PFSK-1 (cell line): ENCODE measurements around the gene CTSO.

Source experiments
- FOXP2 ChIP-seq: optimal IDR thresholded peaks from 2 replicates; pipeline ENCODE3; 2011; ENCODE audit warnings: borderline replicate concordance, control low read depth, inconsistent platforms; ENCODE audit not compliant: insufficient read depth; ENCODE audit errors: extremely low read length, extremely low read depth
- POLR2AphosphoS5 ChIP-seq: IDR thresholded peaks from 2 replicates; pipeline ENCODE4 v1.6.1; 2012; ENCODE audit warnings: low read depth, mild to moderate bottlenecking, control low read depth, low read length, moderate library complexity
- SIN3A ChIP-seq: IDR thresholded peaks from 2 replicates; pipeline ENCODE4 v1.6.1; 2012; ENCODE audit warnings: mild to moderate bottlenecking, low read length, moderate library complexity, borderline replicate concordance; ENCODE audit not compliant: insufficient read depth
- TAF1 ChIP-seq: IDR thresholded peaks from 2 replicates; pipeline ENCODE4 v1.6.1; 2012; ENCODE audit warnings: low read length, control low read depth, borderline replicate concordance; ENCODE audit not compliant: insufficient read depth
- TF ChIP-seq, protein P1 (sequence below), 2 experiments: IDR thresholded peaks; 2 replicates each; pipeline versions ENCODE4 v1.6.1 to v1.8.0; 2011 to 2012; ENCODE audit warnings: low read depth in 2 of 2, low read length in 2 of 2, control low read depth in 1 of 2, inconsistent platforms in 1 of 2, mild to moderate bottlenecking in 1 of 2, moderate library complexity in 1 of 2; ENCODE audit not compliant: insufficient read depth in 1 of 2

CTSO gene

DNA sequence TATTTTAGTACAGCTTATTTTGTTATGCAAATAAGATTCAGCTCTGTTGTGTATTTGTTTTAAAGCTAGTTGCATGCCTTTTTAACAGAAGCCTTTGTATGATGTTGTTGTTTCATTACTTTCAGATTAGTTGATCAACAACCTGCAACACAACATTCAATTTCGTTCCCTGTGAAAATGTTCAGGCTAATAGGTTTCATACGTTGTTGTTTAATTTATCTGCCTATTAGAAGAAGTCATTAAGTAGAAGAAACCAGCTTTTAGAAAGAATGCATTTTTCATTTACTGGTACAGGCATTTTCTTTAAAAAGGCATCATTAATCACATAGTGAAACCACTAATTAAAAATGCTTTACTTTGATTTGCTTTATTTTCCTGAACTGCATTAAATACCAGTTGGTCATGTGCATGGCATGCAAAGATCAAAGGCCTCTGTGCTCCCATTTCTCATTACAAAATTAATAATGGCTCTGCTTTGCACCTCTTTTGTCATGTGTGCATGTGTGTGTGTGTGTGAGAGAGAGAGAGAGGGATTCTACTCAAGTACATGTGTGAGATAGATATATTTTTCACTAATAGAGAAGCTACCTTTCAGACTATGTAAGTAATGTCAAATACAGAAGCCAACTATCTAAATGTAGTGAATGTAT, 29.2 kb upstream of the CTSO start:
- TF ChIP-seq POLR2AphosphoS5 (no peak), TAF1 (no peak), SIN3A (no peak), FOXP2 (no peak)
- TF ChIP-seq, protein P1, sequence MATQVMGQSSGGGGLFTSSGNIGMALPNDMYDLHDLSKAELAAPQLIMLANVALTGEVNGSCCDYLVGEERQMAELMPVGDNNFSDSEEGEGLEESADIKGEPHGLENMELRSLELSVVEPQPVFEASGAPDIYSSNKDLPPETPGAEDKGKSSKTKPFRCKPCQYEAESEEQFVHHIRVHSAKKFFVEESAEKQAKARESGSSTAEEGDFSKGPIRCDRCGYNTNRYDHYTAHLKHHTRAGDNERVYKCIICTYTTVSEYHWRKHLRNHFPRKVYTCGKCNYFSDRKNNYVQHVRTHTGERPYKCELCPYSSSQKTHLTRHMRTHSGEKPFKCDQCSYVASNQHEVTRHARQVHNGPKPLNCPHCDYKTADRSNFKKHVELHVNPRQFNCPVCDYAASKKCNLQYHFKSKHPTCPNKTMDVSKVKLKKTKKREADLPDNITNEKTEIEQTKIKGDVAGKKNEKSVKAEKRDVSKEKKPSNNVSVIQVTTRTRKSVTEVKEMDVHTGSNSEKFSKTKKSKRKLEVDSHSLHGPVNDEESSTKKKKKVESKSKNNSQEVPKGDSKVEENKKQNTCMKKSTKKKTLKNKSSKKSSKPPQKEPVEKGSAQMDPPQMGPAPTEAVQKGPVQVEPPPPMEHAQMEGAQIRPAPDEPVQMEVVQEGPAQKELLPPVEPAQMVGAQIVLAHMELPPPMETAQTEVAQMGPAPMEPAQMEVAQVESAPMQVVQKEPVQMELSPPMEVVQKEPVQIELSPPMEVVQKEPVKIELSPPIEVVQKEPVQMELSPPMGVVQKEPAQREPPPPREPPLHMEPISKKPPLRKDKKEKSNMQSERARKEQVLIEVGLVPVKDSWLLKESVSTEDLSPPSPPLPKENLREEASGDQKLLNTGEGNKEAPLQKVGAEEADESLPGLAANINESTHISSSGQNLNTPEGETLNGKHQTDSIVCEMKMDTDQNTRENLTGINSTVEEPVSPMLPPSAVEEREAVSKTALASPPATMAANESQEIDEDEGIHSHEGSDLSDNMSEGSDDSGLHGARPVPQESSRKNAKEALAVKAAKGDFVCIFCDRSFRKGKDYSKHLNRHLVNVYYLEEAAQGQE (IDR thresholded peaks at IDR 0.05; ENCODE audit: insufficient read depth in 1 of 2, low read depth in 2 of 2, low read length in 2 of 2) = no peak

DNA sequence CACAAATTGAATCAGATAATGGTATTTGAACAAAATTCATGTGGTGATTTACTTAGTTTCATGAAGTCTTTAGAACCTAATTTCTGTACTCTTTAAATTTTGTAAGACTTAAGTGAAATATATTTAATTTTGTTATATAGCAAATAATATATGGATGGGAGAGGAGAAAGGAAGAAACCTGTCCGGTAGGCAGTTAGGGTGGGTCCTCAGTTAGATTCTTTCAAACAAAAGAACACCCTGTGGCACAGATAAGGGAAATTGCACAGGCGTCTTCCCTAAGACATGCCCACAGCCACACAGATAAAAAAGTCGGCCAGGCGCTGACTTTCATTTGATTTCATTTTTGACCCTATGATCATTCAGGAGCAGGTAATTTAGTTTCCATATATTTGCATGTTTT, 25.1 kb upstream of the CTSO start:
- TF ChIP-seq FOXP2 (no peak), POLR2AphosphoS5 (no peak), TAF1 (no peak), SIN3A (no peak)
- TF ChIP-seq, protein P1 (IDR thresholded peaks at IDR 0.05; ENCODE audit: insufficient read depth in 1 of 2, low read depth in 2 of 2, low read length in 2 of 2) = no peak

DNA sequence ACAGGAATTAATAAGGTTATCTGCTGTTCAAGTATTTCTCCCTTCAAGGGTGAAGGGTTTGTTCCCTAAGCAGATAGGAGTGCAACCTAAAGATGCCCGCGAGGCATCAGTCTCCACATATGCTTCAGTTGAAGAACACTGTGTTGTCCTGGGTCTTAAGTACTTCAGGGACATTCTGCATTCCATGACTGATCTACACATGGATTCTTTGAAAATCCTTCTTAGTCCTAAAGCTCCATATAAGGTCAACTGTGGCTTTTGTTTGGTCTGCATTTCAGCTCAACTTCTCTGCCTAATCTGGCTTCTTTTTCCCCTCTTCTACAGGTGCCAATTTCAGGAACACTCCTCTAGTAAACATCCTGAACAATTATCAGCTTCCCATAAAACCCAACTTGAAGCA, 21.8 kb upstream of the CTSO start:
- TF ChIP-seq TAF1 = no peak
- TF ChIP-seq POLR2AphosphoS5 = no peak
- TF ChIP-seq, protein P1 (IDR thresholded peaks at IDR 0.05; ENCODE audit: insufficient read depth in 1 of 2, low read depth in 2 of 2, low read length in 2 of 2) = no peak
- no peak for TF ChIP-seq SIN3A
- TF ChIP-seq FOXP2 = no peak

DNA sequence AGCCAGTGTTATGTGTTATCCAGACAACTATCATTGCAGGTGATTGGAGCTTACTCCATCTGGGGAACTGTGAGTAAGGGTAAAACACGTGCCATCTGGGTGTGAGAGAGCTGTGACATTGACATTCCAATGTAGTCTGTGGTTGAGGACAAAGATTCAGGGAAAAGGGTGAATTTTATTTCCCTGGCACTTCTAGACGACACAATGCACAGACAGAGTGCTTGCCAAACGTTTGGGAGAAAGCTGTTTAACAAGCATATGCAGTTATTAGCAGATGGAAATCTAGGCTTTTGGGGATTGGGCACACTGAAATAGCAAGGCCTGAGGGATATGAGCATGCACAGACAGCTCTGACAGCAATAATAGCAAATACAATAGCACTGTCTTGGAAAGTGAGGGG, 21.3 kb upstream of the CTSO start:
- TF ChIP-seq POLR2AphosphoS5 = no peak
- no peak for TF ChIP-seq FOXP2
- TF ChIP-seq, protein P1 (IDR thresholded peaks at IDR 0.05; ENCODE audit: insufficient read depth in 1 of 2, low read depth in 2 of 2, low read length in 2 of 2) = no peak
- no peak for TF ChIP-seq SIN3A
- no peak for TF ChIP-seq TAF1

DNA sequence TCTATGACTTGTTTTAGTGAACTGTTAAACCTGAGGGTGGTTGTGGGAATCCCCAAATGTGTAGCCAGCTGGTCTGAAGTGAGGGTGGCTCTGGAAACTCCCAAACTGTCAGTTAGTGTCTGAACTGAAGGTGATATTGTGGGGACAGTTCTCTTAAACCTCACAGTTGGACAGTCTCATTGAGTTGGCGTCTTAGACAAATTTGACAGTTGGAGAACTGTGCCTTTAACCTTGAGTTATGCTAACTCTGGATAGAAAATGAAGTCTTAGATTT, 20.7 kb upstream of the CTSO start:
- TF ChIP-seq POLR2AphosphoS5 = no peak
